CD4-positive, alpha-beta T cell treated with Interleukin-15 for 4 hours (primary cell): ENCODE results near the gene CERS3.
"Not testable (repeated sequence)": the region's sequence is repeated elsewhere in the genome, so short reads cannot be mapped to it uniquely, and the experiment has no call there.

ENCODE experiments used
- DNase-seq: peaks from one replicate; pipeline ENCODE4 v3.0.0-alpha.2; 2020; ENCODE audit warnings: low spot score

The CERS3 gene

GRCh38 chr15:100464888-100465287 lies 63.9 kb downstream of the CERS3 start:
- DNase-seq: no peak

GRCh38 chr15:100464256-100464655 lies 64.5 kb downstream of the CERS3 start:
- DNase-seq: no peak

GRCh38 chr15:100463515-100463914 lies 65.2 kb downstream of the CERS3 start:
- DNase-seq: no peak

- no peak for DNase-seq
Measured at GRCh38 chr15:100461049-100461448, 67.7 kb downstream of the CERS3 start.

GRCh38 chr15:100457201-100457600 lies 71.5 kb downstream of the CERS3 start:
- DNase-seq: no peak

GRCh38 chr15:100454148-100454547 lies 74.6 kb downstream of the CERS3 start:
- no peak for DNase-seq

- DNase-seq: no peak
Measured at GRCh38 chr15:100448481-100448880, 80.3 kb downstream of the CERS3 start.

- DNase-seq: not testable (repeated sequence)
Measured at GRCh38 chr15:100441063-100441462, 87.7 kb downstream of the CERS3 start.

GRCh38 chr15:100439514-100439913 lies 89.2 kb downstream of the CERS3 start:
- no peak for DNase-seq

- DNase-seq: no peak
Measured at GRCh38 chr15:100438570-100438969, 90.2 kb downstream of the CERS3 start.

GRCh38 chr15:100437261-100437660 lies 91.5 kb downstream of the CERS3 start:
- no peak for DNase-seq

- no peak for DNase-seq
Measured at GRCh38 chr15:100434561-100434960, 94.2 kb downstream of the CERS3 start.

- no peak for DNase-seq
Measured at GRCh38 chr15:100434038-100434437, 94.7 kb downstream of the CERS3 start.

- DNase-seq: no peak
Measured at GRCh38 chr15:100433304-100433703, 95.4 kb downstream of the CERS3 start.

- DNase-seq: no peak
Measured at GRCh38 chr15:100430411-100430810, 98.3 kb downstream of the CERS3 start.

GRCh38 chr15:100429116-100429728 lies 99.5 kb downstream of the CERS3 start:
- DNase-seq: no peak

GRCh38 chr15:100426937-100427336 lies 101.8 kb downstream of the CERS3 start:
- DNase-seq: no peak

- no peak for DNase-seq
Measured at GRCh38 chr15:100405179-100405578, 123.6 kb downstream of the CERS3 start.

GRCh38 chr15:100400996-100401395 lies 127.8 kb downstream of the CERS3 start:
- no peak for DNase-seq

GRCh38 chr15:100394736-100395440 lies 133.9 kb downstream of the CERS3 start:
- no peak for DNase-seq

- DNase-seq: no peak
Measured at GRCh38 chr15:100393008-100393407, 135.7 kb downstream of the CERS3 start.

- no peak for DNase-seq
Measured at GRCh38 chr15:100385300-100386050, 143.3 kb downstream of the CERS3 start.

- DNase-seq: no peak
Measured at GRCh38 chr15:100384108-100384410, 144.7 kb downstream of the CERS3 start.
